ENCODE results near the gene ATG4D.

ATG4D gene

DNA sequence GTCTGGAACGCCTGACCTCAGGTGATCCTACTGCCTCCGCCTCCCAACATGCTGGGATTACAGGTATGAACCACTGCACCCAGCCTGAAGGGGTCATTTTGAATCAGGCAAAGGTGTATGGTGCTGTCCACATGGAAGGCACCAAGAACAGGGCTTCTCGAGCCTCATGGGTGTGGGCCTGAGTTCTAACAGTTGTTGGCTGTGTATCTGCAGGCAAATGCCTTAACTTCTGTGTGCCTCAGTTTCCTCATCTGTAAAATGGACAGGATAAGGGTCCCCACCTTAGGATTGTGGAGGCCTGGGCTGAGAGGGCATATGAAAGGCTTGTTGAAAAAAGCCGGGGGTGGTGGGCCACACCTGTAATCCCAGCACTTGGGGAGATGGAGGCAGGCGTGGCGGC, 34.2 kb downstream of the ATG4D start:
- H3K27ac ChIP-seq (ENCODE audit: low read depth, low read length): no peak overlapping the region
- H3K9me2 ChIP-seq (replicated peaks; ENCODE audit: control insufficient read depth, low read length): no peaks in the 10 kb centered on the region
- no peaks in the 10 kb centered on the region for H3K79me2 ChIP-seq (ENCODE audit: control insufficient read depth, low read length)
- peaks cover 4% of the 10 kb centered on the region; the same call in 1 of the 2 replicates for H3K4me1 ChIP-seq (ENCODE audit: control insufficient read depth, low read length)
- H3F3A ChIP-seq (ENCODE audit: control insufficient read depth, insufficient read depth): no peaks in the 10 kb centered on the region
- no peaks in the 10 kb centered on the region for H4K20me1 ChIP-seq (ENCODE audit: control insufficient read depth, insufficient read depth, low read depth, low read length)
- H3K36me3 ChIP-seq (ENCODE audit: control insufficient read depth, low read length): no peaks in the 10 kb centered on the region
- H3K4me3 ChIP-seq (ENCODE audit: low read length): no peak overlapping the region
- TF ChIP-seq, protein P1, sequence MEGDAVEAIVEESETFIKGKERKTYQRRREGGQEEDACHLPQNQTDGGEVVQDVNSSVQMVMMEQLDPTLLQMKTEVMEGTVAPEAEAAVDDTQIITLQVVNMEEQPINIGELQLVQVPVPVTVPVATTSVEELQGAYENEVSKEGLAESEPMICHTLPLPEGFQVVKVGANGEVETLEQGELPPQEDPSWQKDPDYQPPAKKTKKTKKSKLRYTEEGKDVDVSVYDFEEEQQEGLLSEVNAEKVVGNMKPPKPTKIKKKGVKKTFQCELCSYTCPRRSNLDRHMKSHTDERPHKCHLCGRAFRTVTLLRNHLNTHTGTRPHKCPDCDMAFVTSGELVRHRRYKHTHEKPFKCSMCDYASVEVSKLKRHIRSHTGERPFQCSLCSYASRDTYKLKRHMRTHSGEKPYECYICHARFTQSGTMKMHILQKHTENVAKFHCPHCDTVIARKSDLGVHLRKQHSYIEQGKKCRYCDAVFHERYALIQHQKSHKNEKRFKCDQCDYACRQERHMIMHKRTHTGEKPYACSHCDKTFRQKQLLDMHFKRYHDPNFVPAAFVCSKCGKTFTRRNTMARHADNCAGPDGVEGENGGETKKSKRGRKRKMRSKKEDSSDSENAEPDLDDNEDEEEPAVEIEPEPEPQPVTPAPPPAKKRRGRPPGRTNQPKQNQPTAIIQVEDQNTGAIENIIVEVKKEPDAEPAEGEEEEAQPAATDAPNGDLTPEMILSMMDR (IDR thresholded peaks at IDR 0.05; ENCODE audit: low read depth, low read length, poor library complexity, severe bottlenecking): no peak
- TF ChIP-seq EZH2phosphoT487 (IDR thresholded peaks at IDR 0.05; ENCODE audit: borderline replicate concordance, low read length): no peak
- H3K4me2 ChIP-seq (ENCODE audit: low read length): no peak overlapping the region
- no peaks in the 10 kb centered on the region for H3K27me3 ChIP-seq (ENCODE audit: control insufficient read depth, low read length)
- H3K9me3 ChIP-seq (ENCODE audit: control insufficient read depth, insufficient read depth, low read length): no peaks in the 10 kb centered on the region

DNA sequence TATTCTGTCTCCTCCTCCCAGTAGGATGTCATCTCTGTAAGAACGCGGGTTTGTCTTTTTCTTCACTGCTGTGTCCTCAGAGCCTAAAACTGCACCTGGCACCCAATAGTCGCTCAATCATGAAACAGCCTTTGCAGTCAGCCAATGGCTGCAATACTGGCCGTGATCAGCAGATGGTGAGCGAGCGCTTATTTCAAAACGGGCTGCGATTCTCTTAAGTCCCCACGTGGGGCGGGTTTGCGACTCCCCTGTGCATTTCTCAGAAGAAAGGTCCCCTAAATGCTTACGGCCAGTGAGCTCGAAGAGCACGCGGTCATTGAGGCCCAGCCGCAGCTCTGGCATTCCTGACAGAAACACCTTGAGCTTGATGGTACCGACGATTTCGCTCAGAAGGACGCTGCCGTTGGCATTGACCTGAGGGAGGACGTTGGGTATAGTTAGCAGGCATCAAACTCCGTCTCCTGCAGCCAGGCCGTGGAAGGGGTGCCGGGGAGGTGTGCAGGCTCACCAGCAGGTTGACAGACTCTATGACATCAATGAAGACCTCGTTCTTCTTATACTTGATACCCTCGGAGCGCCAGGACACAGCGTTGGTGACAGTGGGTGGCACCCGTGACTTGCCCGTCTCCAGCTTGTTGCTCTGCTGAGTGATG, 37.4 kb downstream of the ATG4D start:
- Histone ChIP-seq H3K79me2 (ENCODE audit: control insufficient read depth, low read length) (no peaks in the 10 kb centered on the region), H3K4me2 (ENCODE audit: low read length) (peak overlapping the region; percentile 40), H3K27ac (ENCODE audit: low read depth, low read length) (no peak overlapping the region), H3F3A (ENCODE audit: control insufficient read depth, insufficient read depth) (no peaks in the 10 kb centered on the region), H4K20me1 (ENCODE audit: control insufficient read depth, insufficient read depth, low read depth, low read length) (no peaks in the 10 kb centered on the region), H3K9me3 (ENCODE audit: control insufficient read depth, insufficient read depth, low read length) (no peaks in the 10 kb centered on the region), H3K9me2 (replicated peaks; ENCODE audit: control insufficient read depth, low read length) (no peaks in the 10 kb centered on the region), H3K4me1 (ENCODE audit: control insufficient read depth, low read length) (peaks cover 11% of the 10 kb centered on the region), H3K27me3 (ENCODE audit: control insufficient read depth, low read length) (no peaks in the 10 kb centered on the region), H3K4me3 (ENCODE audit: low read length) (no peak overlapping the region), H3K36me3 (ENCODE audit: control insufficient read depth, low read length) (no peaks in the 10 kb centered on the region)
- TF ChIP-seq, protein P1 (IDR thresholded peaks at IDR 0.05; ENCODE audit: low read depth, low read length, poor library complexity, severe bottlenecking): peak; percentile 99
- no peak for TF ChIP-seq EZH2phosphoT487 (IDR thresholded peaks at IDR 0.05; ENCODE audit: borderline replicate concordance, low read length)

DNA sequence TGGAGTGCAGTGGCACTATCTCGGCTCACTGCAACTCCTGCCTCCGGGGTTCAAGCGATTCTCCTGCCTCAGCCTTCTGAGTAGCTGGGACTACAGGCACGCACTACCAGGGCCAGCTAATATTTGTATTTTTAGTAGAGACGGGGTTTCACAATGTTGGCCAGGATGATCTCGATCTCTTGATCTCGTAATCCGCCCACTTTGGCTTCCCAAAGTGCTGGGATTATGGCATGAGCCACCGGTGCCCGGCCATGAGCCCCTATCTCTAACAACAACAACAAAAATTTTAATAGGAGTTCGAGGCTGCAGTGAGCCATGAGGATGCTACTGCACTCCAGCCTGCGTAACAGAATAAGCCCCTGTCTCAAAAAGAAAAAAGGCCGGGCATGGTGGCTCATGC, 38.4 kb downstream of the ATG4D start:
- Histone ChIP-seq H3K27me3 (ENCODE audit: control insufficient read depth, low read length) (no peaks in the 10 kb centered on the region), H3K27ac (ENCODE audit: low read depth, low read length) (no peak overlapping the region), H3K4me3 (ENCODE audit: low read length) (no peak overlapping the region), H4K20me1 (ENCODE audit: control insufficient read depth, insufficient read depth, low read depth, low read length) (no peaks in the 10 kb centered on the region), H3F3A (ENCODE audit: control insufficient read depth, insufficient read depth) (no peaks in the 10 kb centered on the region), H3K9me2 (replicated peaks; ENCODE audit: control insufficient read depth, low read length) (no peaks in the 10 kb centered on the region), H3K4me1 (ENCODE audit: control insufficient read depth, low read length) (peaks cover 11% of the 10 kb centered on the region), H3K79me2 (ENCODE audit: control insufficient read depth, low read length) (no peaks in the 10 kb centered on the region), H3K36me3 (ENCODE audit: control insufficient read depth, low read length) (no peaks in the 10 kb centered on the region), H3K4me2 (ENCODE audit: low read length) (no peak overlapping the region), H3K9me3 (ENCODE audit: control insufficient read depth, insufficient read depth, low read length) (no peaks in the 10 kb centered on the region)
- TF ChIP-seq EZH2phosphoT487 (IDR thresholded peaks at IDR 0.05; ENCODE audit: borderline replicate concordance, low read length): no peak
- TF ChIP-seq, protein P1 (IDR thresholded peaks at IDR 0.05; ENCODE audit: low read depth, low read length, poor library complexity, severe bottlenecking): no peak

Data from DOHH2 (cell line).